ENCODE measurements around the gene GUCA2A.
"Not testable (repeated sequence)": the region's sequence is repeated elsewhere in the genome, so short reads cannot be mapped to it uniquely, and the experiment has no call there.

Gene GUCA2A, protein sequence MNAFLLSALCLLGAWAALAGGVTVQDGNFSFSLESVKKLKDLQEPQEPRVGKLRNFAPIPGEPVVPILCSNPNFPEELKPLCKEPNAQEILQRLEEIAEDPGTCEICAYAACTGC

GRCh38 chr1:42164551-42165420 is at the start of gene GUCA2A:
Gene GUCA2A (minus strand): TSS chr1:42164745. CDS start chr1:42164712, 33 bp downstream.
- no peak for DNase-seq

- DNase-seq = no peak
Measured at GRCh38 chr1:42211224-42211623, 46.7 kb upstream of the GUCA2A start.

DNA sequence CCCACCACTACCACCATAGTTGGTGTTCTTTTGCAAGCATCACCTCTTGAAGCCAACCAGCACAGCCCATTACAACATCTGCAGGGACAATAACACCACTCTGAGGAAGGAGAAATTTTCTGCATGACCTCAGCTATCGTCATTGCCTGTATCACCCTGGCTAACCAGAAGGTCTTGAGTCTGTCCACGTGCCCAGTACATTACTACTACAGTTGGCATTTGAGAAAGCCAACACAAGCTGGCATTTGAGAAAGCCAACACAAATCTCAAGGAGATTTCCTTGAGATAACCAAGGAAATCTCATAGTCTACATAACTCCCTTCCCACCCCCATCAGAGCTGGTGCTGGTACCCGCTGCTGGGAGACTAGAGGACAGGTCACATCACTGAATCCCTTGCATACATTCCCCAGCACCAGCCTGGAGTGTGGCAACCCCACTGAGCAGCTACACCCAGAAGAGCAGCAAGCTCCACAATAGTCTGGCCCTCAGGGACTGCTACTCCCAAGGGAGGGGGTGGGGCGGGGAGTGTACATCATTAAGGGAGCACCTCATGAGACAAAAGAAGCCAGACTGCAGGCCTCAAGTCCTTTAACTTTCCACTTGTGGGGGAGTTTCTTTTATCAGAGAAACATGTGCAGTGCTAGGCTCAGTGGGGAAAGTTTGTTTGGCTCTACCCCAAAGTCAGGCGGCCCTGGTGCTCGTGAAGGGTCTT is 46.0 kb upstream of the GUCA2A start:
- no peak for DNase-seq

GRCh38 chr1:42209526-42210251 is 45.1 kb upstream of the GUCA2A start:
- no peak for DNase-seq

DNA sequence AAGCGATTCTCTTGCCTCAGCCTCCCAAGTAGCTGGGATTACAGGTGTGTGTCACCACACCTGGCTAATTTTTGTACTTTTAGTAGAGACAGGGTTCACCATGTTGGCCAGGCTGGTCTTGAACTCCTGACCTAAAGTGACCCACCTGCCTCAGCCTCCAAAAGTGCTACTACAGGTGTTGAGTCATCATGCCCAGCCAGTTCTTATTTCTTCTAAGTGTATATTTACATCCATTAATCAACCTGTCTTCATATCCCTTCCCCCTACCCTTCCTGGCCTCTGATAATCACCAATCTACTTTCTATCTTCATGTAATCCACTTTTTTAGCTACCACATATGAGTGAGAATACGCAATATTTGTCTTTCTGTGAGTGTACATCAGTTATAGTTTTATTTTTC is 42.4 kb upstream of the GUCA2A start:
- DNase-seq = not testable (repeated sequence)

DNA sequence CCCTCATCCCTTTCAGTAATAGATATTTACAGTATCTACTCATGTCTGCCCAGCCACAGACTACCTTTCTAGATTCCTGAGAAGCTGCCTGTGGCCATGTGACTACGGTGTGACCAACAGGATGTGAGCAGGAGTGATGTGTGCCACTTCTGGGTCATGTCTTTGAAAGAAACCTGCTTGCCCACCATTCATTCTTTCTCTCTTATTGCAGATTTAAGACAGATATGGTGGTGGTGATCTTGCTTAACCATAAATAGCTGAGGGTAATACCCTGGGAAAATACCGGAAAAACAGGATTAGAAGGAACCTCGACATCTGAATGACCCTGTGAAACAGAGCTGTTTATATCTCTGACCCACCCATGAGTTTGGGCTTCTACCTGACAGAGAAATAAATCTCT is 41.6 kb upstream of the GUCA2A start:
- DNase-seq = no peak

DNA sequence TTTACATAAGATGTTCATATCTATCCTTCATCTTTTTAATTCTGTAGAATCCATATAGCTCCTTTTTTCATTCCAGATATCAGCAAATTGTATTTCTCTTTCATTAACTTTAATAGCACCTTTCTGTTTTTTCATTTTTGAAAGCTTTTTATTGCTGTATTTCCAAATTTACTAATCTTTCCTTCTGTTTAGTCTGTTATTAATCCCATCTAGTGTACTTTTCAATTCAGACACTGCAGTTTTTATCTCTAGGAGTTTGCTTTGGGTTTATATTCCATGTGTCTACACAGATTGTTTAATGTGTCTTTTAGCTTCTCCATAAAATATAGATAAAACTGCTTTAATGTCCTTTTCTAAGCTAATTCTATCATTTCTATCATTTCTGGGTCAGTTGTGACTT is 37.4 kb upstream of the GUCA2A start:
- no peak for DNase-seq

DNA sequence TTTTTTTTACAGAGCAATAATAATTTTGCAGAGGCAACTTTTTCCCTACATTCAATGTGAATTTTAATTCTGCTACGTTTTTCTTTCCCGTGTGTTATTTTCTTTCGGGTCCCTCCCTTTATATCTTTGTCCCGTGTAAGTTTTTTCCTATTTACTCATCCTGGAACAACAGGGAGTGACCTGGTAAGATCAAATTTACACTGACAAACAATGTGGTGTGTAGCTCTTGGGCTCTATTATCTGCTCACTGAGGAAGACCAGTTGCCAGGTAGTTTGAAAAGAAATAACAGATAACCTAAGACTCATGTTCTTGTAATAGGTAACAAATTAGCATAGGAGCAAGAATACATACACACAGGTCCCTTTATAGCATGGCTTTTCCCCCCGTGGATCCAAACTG is 33.7 kb upstream of the GUCA2A start:
- no peak for DNase-seq

- no peak for DNase-seq
Measured at GRCh38 chr1:42195841-42196240, 31.3 kb upstream of the GUCA2A start.

DNA sequence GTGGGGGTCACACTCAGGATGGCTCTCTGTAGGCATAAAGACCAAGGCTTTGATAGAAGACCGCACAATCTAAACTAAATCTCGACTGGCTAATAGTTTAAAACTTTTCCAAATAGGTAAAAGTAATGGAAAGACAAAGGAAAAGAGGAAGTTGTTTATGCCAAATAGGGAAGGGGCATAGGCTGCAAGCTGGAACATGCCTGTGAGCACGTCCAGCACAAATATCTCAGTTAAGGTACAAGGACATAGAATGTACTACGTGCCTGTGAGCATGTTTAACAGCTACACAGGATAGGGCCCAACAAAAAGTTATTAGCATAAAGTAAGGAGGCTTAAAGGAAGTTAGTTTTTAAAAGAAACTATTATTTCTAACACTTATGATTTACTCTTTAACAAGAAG is 27.6 kb upstream of the GUCA2A start:
- DNase-seq = no peak

DNA sequence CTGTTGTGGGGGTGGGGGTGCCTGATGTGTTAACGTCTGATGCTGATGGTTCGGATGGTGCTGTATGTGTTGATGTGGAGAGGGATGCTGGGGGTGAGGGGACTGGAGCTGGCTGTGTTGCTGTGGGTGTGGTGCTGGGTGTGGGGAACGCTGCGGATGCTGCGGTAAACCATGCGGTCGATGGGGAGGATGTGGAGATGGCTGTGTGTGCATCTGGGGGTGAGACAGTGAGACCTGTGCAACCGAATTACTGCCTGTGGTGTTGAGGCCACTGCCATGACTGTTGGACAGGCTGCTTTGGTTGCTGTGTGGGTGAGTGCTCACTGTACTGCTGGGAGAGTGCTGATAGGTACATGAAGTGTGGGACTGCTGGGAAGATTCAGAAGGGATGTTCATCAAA is 26.8 kb upstream of the GUCA2A start:
- DNase-seq = no peak

- no peak for DNase-seq
Measured at GRCh38 chr1:42189931-42190853, 25.6 kb upstream of the GUCA2A start.

DNA sequence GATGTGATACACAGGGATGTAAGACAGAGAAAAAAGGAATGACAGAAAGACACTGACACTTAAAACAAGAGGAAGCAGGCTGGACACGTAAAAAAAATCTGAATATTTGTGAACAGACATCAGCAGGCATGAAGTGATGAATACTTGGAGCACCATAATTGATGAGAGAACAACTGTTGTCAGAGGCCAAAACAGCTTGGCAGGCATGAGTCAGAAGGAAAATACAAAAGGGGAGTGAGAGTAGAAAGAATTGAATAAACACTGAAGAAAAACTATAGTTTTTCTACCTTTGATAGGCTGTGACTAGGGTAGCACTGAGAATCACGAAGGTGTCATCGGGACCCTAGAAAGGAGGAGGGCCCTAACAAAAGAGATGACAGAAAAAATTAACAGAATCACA is 21.6 kb upstream of the GUCA2A start:
- DNase-seq = no peak

GRCh38 chr1:42184616-42185015 is 20.1 kb upstream of the GUCA2A start:
- no peak for DNase-seq

DNA sequence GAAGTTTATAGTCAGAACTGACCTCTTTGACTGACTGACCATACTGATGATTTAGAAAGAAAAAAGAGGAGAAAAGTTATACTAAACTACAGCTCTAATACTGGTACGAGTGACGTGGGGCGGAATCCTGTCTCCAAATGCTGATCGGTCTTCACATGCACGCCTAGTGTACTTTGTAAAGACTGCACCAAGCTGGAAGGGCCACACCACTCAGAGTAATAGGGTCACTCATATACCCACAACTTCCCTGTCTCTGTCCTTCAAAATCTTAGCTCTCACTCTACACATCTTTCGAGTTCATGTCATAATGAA is 19.4 kb upstream of the GUCA2A start:
- DNase-seq = no peak

GRCh38 chr1:42183210-42183956 is 18.8 kb upstream of the GUCA2A start:
- DNase-seq = no peak

DNA sequence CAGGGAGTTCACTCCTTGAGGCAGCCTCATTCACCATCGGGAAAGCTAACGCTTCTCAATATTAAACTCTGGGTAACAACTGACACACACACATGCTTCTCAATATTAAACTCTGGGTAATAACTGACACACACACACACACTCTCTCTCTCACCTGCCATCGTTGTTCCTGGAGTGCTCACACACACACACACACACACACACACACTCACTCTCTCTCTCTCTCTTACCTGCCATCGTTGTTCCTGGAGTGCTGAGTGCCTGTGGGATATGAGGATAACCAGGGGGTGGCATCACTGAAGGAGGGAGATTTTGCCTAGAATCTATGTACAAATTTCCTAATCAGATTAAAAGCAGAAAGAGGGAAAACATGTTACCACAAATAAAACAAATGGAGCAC is 17.1 kb upstream of the GUCA2A start:
- no peak for DNase-seq

GRCh38 chr1:42179900-42180329 is 15.4 kb upstream of the GUCA2A start:
- DNase-seq = no peak

DNA sequence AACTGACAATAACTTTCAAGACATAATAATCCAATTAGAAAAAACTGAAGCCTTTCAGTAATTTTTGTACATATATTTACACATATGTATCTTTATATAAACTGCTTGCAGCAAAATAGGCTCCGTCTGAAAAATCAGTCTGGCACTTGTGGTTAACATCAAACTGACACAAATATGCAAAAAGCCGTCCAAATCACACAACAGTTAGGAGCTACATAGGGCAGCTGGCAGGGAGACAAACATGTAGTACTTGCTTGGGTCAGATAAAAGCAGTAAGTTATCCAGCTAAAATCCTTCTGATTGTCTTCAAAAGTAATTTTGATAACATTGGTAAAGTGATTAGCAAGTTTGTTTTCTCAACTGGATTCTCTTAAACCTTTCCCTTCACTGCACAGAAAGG is 14.7 kb upstream of the GUCA2A start:
- DNase-seq = peak; percentile 18

DNA sequence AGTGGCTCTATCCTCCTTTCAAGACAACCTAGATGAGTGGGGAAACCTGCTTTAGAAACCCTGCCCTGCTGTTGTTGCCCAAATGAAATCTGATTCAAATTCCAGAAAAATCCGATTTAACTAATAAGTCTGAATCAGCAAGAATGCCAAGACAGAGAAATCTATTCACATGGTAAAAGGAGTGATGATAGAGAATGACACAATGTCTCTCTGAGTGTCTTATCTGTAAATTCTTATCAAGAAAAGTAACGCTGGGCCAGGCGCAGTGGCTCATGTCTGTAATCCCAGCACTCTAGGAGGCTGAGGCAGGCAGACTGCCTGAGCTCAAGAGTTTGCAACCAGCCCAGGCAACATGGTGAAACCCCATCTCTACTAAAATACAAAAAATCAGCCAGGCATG is 13.7 kb upstream of the GUCA2A start:
- DNase-seq = peak; percentile 49

GRCh38 chr1:42177541-42177981 is 13.0 kb upstream of the GUCA2A start:
- no peak for DNase-seq
